Peyer's patch (tissue), 4 donors: Measurements from ENCODE around the gene CDK1.

Source experiments
- CTCF ChIP-seq, 6 experiments: fragments of 450-650 bp in 4 of 6; fragments of 200-600 bp in 2 of 6; sonication (generic) in 1 of 6; IDR thresholded peaks; one replicate each; pipeline ENCODE4 v1.5.1; 2017 to 2019; ENCODE audit warnings: antibody characterized with exemption in 6 of 6, mild to moderate bottlenecking in 3 of 6, moderate library complexity in 1 of 6
- POLR2A ChIP-seq, 2 donors: fragments of 450-650 bp; IDR thresholded peaks; one replicate each; pipeline ENCODE4 v1.5.1; 2017; ENCODE audit warnings: antibody characterized with exemption in 2 of 2, mild to moderate bottlenecking in 2 of 2, moderate library complexity in 2 of 2

DNA sequence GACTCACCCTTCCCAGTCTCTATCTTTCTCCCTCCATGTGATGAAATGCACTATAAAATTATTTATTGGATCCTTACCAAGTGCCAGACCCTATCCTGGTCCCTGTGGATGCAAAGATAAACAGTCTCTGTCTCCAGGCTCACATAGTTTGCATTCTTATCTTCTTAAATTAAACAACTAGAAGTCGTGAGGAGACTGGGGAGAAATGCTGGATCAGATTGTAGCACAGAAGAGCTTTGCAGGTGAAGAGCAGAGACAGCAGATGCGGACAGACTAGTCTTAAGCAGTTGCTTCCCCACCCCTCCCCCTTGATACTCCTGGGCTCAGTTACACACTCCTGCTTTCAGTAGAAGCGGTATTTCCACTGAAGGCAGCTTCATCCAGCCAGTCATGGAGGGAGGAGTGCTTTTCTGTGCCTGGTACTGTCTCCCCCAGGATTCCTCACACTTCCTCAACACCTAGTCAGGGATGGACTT, 20.8 kb upstream of the CDK1 start:
- no peak for TF ChIP-seq CTCF (IDR thresholded peaks at IDR 0.05)
- TF ChIP-seq POLR2A (IDR thresholded peaks at IDR 0.05): no peak
